ENCODE results near the gene CRIM1. TPM values are rescaled to one million over a fixed set of nuclear protein-coding genes. Genes with fewer than 3 reads are reported as not detected.

The CRIM1 gene
- total RNA-seq, 4 donors from 2014 or later: 93.2 to 194 (median 119) TPM

GRCh38 chr2:36376319-36376765 lies 20.8 kb downstream of the CRIM1 start:
- intact Hi-C loops (cut with DNase I; ENCODE audit: low total_unique reads) (no loop called here), in situ Hi-C loops (cut with MboI; ENCODE audit: low sequenced_read_pairs in 4 of 4) (no loop called here)
- H3K36me3 ChIP-seq: peaks cover 0 to 10% of the 10 kb centered on the region in 2 donors
- H3K4me3 ChIP-seq: no peak overlapping the region
- peak overlapping the region in 2 of 4 donors; percentile 24 to 52 for H3K27ac ChIP-seq
- no peaks in the 10 kb centered on the region for H3K27me3 ChIP-seq
- peak in 1 of 2 donors; percentile 42 for ATAC-seq
- H3K4me1 ChIP-seq: peaks cover 72 to 88% of the 10 kb centered on the region in 2 donors
- H3K9me3 ChIP-seq: no peaks in the 10 kb centered on the region
- peak; percentile 46 to 51 for DNase-seq
- TF ChIP-seq POLR2A (IDR thresholded peaks at IDR 0.05) (no peak), CTCF (IDR thresholded peaks at IDR 0.05 in 4 of 5, conservative IDR thresholded peaks at IDR 0.05 in 1 of 5) (no peak)

- peak; percentile 30 to 32 for DNase-seq
- in situ Hi-C loops (cut with MboI; ENCODE audit: low sequenced_read_pairs in 4 of 4): no loop called here
- H3K36me3 ChIP-seq: peaks cover 0 to 10% of the 10 kb centered on the region in 2 donors
- intact Hi-C loops (cut with DNase I; ENCODE audit: low total_unique reads): no loop called here
- peaks cover 66 to 88% of the 10 kb centered on the region in 2 donors for H3K4me1 ChIP-seq
- H3K9me3 ChIP-seq: no peaks in the 10 kb centered on the region
- TF ChIP-seq CTCF (IDR thresholded peaks at IDR 0.05 in 4 of 5, conservative IDR thresholded peaks at IDR 0.05 in 1 of 5) (no peak), POLR2A (IDR thresholded peaks at IDR 0.05) (no peak)
- peak in 1 of 2 donors; percentile 32 for ATAC-seq
- H3K27me3 ChIP-seq: no peaks in the 10 kb centered on the region
- no peak overlapping the region for H3K4me3 ChIP-seq
- peak overlapping the region in 2 of 4 donors; percentile 24 to 52 for H3K27ac ChIP-seq
Observed at GRCh38 chr2:36376992-36377738, 21.6 kb downstream of the CRIM1 start.

- Histone ChIP-seq H3K4me1 (peaks cover 51 to 78% of the 10 kb centered on the region in 2 donors), H3K4me3 (no peak overlapping the region), H3K27ac (no peak overlapping the region), H3K27me3 (no peaks in the 10 kb centered on the region), H3K9me3 (no peaks in the 10 kb centered on the region), H3K36me3 (peaks cover 0 to 10% of the 10 kb centered on the region in 2 donors)
- in situ Hi-C loops (cut with MboI; ENCODE audit: low sequenced_read_pairs in 4 of 4): no loop called here
- ATAC-seq (no peak), DNase-seq (no peak)
- no peak for TF ChIP-seq POLR2A (IDR thresholded peaks at IDR 0.05)
- TF ChIP-seq CTCF (IDR thresholded peaks at IDR 0.05 in 4 of 5, conservative IDR thresholded peaks at IDR 0.05 in 1 of 5): no peak
- intact Hi-C loops (cut with DNase I; ENCODE audit: low total_unique reads): no loop called here
Observed at GRCh38 chr2:36379710-36380448, 24.3 kb downstream of the CRIM1 start.

- in situ Hi-C loops (cut with MboI; ENCODE audit: low sequenced_read_pairs in 4 of 4): no loop called here
- H3K27me3 ChIP-seq: no peaks in the 10 kb centered on the region
- no peak for TF ChIP-seq POLR2A (IDR thresholded peaks at IDR 0.05)
- DNase-seq (no peak), ATAC-seq (no peak)
- H3K4me1 ChIP-seq: peaks cover 48 to 78% of the 10 kb centered on the region in 2 donors
- no peak overlapping the region for H3K4me3 ChIP-seq
- intact Hi-C loops (cut with DNase I; ENCODE audit: low total_unique reads): no loop called here
- peak overlapping the region in 3 of 4 donors; percentile 28 to 35 (median 32) for H3K27ac ChIP-seq
- H3K9me3 ChIP-seq: no peaks in the 10 kb centered on the region
- peaks cover 0 to 10% of the 10 kb centered on the region in 2 donors for H3K36me3 ChIP-seq
Observed at GRCh38 chr2:36380624-36381481, 25.3 kb downstream of the CRIM1 start.
